ENCODE results near the gene RNASEH2C. TPM values are rescaled to one million over a fixed set of nuclear protein-coding genes. Genes with fewer than 3 reads are reported as not detected.

RNASEH2C gene
- total and polyA plus RNA-seq, 12 donors: 13.5 to 170 (median 110) TPM

DNA sequence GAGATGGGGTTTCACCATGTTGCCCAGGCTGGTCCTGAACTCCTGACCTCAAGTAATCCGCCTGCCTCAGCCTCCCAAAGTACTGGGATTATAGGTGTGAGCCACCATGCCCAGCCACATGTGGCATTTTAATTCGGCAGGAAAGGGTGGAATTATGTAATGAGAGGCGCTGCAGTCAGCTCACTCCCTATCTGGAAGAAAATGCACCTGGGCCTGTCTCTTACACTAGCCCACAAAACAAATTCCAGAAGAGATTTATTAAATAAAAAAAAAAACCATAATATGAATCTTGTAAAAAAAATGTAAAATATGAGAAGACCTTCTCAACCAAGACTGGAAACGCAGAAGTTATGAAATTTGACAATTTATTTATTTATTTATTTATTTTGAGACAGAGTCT lies 16.8 kb downstream of the RNASEH2C start:
- peaks cover 22% of the 10 kb centered on the region for H3K27me3 ChIP-seq
- intact Hi-C loops (cut with DNase I): no loop called here
- 62 to 71% (median 65%) methylated on average over 4 of the region's 4 CpGs for WGBS, 4 donors
- no peak overlapping the region for H3K27ac ChIP-seq
- H3K36me3 ChIP-seq (replicated peaks in 1 of 2): no peaks in the 10 kb centered on the region
- no peak overlapping the region for H3K4me3 ChIP-seq
- TF ChIP-seq, protein P1, sequence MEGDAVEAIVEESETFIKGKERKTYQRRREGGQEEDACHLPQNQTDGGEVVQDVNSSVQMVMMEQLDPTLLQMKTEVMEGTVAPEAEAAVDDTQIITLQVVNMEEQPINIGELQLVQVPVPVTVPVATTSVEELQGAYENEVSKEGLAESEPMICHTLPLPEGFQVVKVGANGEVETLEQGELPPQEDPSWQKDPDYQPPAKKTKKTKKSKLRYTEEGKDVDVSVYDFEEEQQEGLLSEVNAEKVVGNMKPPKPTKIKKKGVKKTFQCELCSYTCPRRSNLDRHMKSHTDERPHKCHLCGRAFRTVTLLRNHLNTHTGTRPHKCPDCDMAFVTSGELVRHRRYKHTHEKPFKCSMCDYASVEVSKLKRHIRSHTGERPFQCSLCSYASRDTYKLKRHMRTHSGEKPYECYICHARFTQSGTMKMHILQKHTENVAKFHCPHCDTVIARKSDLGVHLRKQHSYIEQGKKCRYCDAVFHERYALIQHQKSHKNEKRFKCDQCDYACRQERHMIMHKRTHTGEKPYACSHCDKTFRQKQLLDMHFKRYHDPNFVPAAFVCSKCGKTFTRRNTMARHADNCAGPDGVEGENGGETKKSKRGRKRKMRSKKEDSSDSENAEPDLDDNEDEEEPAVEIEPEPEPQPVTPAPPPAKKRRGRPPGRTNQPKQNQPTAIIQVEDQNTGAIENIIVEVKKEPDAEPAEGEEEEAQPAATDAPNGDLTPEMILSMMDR (IDR thresholded peaks at IDR 0.05): no peak
- TF ChIP-seq POLR2A (IDR thresholded peaks at IDR 0.05): no peak
- no peak for DNase-seq
- no peaks in the 10 kb centered on the region for H3K9me3 ChIP-seq (replicated peaks in 1 of 3)
- H3K4me1 ChIP-seq (replicated peaks in 1 of 2): no peaks in the 10 kb centered on the region

DNA sequence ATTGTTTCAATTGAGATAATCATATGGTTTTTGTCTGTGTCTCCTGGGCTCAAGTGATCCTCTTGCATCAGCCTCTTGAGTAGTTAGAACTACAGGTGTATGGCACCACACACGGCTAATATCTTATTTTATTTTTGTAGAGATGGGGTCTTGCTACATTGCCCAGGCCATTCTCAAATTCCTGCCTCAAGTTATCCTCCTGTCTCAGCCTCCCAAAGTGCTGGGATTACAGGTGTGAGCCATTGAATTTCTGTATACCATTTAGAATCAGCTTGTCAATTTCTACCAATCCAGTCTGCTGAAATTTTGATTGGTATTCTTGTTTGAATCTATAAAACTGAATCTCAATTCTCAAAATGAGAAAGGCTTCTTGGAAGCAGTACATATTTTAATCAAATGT lies 18.9 kb downstream of the RNASEH2C start:
- Histone ChIP-seq H3K27ac (no peak overlapping the region), H3K4me1 (replicated peaks in 1 of 2) (no peaks in the 10 kb centered on the region), H3K9me3 (replicated peaks in 1 of 3) (no peaks in the 10 kb centered on the region), H3K27me3 (peaks cover 22% of the 10 kb centered on the region), H3K4me3 (no peak overlapping the region), H3K36me3 (replicated peaks in 1 of 2) (no peaks in the 10 kb centered on the region)
- TF ChIP-seq, protein P1 (IDR thresholded peaks at IDR 0.05): no peak
- no peak for TF ChIP-seq POLR2A (IDR thresholded peaks at IDR 0.05)
- no peak for DNase-seq
- WGBS, 4 donors: 61 to 87% (median 76%) methylated on average over 1 of the region's 1 CpG
- intact Hi-C loops (cut with DNase I): no loop called here

DNA sequence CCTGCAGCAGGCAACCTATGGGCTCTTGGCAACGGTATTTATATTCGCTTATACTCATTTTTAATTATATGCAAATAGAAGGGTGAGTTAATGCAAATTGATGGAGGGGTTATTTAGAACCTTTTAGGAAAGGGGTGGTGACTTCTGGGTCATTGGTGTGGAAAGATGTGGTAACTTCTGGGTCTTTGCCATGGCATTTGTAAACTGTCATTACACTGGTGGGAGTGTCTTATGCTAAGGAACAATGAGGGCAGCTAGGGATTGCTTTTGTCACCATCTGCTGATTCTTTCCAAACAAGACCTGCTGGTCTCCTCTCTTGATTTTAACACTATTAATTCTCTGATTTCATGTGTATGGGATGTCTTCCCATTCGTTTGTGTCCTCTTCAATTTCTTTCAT lies 20.2 kb downstream of the RNASEH2C start:
- no peaks in the 10 kb centered on the region for H3K9me3 ChIP-seq (replicated peaks in 1 of 3)
- H3K4me3 ChIP-seq: no peak overlapping the region
- 73 to 80% (median 76%) methylated on average over 3 of the region's 3 CpGs for WGBS, 4 donors
- peak in 1 of 7 donors; percentile 39 for DNase-seq
- TF ChIP-seq, protein P1 (IDR thresholded peaks at IDR 0.05): no peak
- TF ChIP-seq POLR2A (IDR thresholded peaks at IDR 0.05): no peak
- intact Hi-C loops (cut with DNase I): no loop called here
- peaks cover 22% of the 10 kb centered on the region for H3K27me3 ChIP-seq
- no peak overlapping the region for H3K27ac ChIP-seq
- no peaks in the 10 kb centered on the region for H3K4me1 ChIP-seq (replicated peaks in 1 of 2)
- no peaks in the 10 kb centered on the region for H3K36me3 ChIP-seq (replicated peaks in 1 of 2)

DNA sequence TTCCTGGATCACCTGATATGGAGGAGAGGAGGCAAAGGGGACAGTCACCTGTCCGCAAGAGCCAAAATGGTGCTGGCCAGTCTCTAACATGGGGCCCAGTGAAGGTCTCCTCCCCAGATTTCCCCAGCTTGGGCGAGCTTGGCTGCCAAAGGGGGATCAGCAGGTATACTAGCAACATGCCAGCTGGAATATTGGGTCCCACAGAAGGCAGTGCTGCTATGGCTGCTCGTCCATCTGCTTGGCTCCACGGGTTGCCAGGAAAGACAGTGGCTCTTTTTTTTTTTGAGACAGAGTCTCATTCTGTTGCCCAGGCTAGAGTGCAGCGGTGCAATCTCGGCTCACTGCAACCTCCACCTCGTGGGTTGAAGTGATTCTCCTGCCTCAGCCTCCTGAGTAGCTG lies 21.3 kb downstream of the RNASEH2C start:
- Histone ChIP-seq H3K36me3 (replicated peaks in 1 of 2) (no peaks in the 10 kb centered on the region), H3K27ac (no peak overlapping the region), H3K9me3 (replicated peaks in 1 of 3) (no peaks in the 10 kb centered on the region), H3K27me3 (peaks cover 19% of the 10 kb centered on the region), H3K4me1 (replicated peaks in 1 of 2) (no peaks in the 10 kb centered on the region), H3K4me3 (no peak overlapping the region)
- WGBS, 4 donors: 75 to 80% (median 76%) methylated on average over 5 to 7 of the region's 7 CpGs
- intact Hi-C loops (cut with DNase I): no loop called here
- no peak for TF ChIP-seq POLR2A (IDR thresholded peaks at IDR 0.05)
- TF ChIP-seq, protein P1 (IDR thresholded peaks at IDR 0.05): no peak
- no peak for DNase-seq

Measured in adrenal gland (tissue), 12 donors.